Measurements from ENCODE around the gene IFT172.
A peak's percentile ranks its signal among the peaks of the same experiment; 100 is the strongest.
"Not testable (repeated sequence)": the region's sequence is repeated elsewhere in the genome, so short reads cannot be mapped to it uniquely, and the experiment has no call there.

IFT172 gene

DNA sequence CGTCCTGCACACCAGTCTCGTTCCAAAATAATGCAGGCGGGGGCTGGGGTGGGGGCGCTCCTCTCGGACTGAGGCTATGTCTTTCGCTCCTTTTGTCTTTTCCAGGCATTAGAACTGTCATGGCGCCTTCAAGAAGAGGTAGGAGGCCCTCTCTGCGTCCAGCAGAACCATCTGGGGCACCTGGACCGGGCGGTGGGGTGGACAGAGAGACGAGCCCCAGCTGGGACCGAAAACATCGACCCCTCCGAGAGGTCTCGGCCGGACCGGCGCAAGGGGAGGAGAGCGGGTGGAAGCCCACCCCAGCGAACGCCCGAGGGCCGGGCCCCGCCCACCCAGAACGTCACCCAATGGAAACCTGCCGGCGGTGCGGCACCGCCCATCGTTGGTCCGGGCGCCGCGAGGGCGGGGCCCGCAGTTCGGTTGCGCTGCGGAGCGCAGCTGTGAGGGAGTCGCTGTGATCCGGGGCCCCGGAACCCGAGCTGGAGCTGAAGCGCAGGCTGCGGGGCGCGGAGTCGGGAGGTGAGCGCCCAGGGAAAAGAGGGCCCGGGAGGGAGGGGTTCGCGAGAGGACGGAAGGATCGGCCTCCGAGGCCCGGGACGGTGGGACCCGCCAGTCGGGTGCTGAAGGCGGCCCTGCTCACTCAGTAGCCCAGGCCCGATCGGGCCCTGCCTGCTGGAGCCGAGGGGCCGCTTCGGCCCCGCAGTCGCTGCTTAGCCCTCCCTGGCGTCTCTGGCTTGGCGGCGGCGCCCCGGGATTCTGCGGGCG lies 61.1 kb downstream of the IFT172 start, which contains the start of gene NRBP1:
Gene NRBP1 (plus strand): TSS at position 419 of the 765 bp plus-strand sequence. CDS start 4,643 bp downstream, outside the sequence.
- DNase-seq (ENCODE audit: low spot score) = peak; percentile 94

GRCh38 chr2:27427863-27428212 lies 61.7 kb downstream of the IFT172 start:
- no peak for DNase-seq (ENCODE audit: low spot score)

DNA sequence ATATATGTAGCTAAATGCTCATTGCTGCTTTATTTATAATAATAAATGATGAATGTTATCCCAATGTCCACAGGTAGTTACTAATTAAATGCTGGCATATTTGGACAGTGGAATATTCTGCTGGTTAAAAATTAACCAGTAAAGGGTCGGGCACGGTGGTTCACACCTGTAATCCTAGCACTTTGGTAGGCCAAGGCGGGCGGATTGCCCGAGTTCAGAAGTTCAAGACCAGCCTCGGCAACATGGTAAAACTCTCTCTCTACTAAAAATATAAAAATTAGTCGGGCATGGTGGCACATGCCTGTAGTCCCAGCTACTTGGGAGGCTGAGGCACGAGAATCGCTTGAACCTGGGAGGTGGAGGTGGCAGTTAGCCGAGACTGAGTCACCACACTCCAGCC lies 64.5 kb downstream of the IFT172 start:
- not testable (repeated sequence) for DNase-seq (ENCODE audit: low spot score)

DNA sequence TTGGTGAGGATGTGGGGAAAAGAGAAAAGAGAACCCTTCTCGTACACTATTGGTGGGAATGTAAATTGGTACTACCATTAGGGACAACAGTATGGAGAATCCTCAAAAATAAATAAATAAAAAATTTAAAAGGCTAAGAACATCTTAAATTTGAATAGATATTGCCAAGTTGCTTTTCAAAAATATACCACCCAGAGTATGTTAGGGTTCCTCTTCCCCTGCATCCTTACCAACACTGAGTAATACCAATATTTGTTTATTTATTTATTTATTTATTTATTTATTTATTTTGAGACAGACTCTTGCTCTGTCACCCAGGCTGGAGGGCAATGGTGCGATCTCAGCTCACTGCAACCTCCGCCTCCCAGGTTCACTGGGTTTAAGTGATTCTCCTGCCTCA lies 66.6 kb downstream of the IFT172 start:
- no peak for DNase-seq (ENCODE audit: low spot score)

- DNase-seq (ENCODE audit: low spot score) = no peak
Measured at GRCh38 chr2:27421660-27422250, 67.8 kb downstream of the IFT172 start.

DNA sequence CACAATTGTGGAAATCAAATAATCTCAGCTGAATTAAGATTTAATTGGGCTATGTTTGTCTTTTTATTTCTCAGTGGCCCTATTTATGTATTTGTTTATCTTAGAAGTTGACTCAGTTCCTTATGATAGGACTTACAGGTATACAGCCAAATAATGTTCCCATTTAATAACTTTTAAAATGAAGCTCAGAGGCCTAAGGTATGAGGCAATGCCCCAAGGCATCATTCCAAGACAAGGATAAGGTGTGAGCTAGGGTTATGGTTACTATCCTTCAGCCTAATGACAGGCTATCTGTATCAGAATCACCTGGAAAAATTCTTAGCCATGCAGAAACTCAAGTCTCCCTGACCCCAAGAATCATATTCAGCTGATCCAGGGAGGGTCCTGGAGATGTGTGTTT lies 68.5 kb downstream of the IFT172 start:
- no peak for DNase-seq (ENCODE audit: low spot score)

DNA sequence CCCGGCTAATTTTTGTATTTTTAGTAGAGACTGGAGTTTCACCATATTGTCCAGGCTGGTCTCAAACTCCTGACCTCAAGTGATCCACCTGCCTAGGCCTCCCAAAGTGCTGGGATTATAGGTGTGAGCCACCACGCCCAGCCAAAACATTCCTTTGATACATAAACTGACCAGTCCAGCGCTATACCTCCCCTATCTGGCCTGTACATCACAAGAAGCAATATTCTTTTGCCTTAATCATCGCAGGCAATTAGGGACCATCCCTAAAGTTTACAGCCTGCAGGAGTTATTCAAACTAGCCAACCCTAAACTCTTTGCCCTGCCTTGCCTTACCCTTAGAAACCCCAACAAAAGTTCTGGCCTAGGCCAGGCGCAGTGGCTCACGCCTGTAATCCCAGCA lies 73.4 kb downstream of the IFT172 start:
- DNase-seq (ENCODE audit: low spot score) = no peak

- no peak for DNase-seq (ENCODE audit: low spot score)
Measured at GRCh38 chr2:27412419-27413152, 77.0 kb downstream of the IFT172 start.

DNA sequence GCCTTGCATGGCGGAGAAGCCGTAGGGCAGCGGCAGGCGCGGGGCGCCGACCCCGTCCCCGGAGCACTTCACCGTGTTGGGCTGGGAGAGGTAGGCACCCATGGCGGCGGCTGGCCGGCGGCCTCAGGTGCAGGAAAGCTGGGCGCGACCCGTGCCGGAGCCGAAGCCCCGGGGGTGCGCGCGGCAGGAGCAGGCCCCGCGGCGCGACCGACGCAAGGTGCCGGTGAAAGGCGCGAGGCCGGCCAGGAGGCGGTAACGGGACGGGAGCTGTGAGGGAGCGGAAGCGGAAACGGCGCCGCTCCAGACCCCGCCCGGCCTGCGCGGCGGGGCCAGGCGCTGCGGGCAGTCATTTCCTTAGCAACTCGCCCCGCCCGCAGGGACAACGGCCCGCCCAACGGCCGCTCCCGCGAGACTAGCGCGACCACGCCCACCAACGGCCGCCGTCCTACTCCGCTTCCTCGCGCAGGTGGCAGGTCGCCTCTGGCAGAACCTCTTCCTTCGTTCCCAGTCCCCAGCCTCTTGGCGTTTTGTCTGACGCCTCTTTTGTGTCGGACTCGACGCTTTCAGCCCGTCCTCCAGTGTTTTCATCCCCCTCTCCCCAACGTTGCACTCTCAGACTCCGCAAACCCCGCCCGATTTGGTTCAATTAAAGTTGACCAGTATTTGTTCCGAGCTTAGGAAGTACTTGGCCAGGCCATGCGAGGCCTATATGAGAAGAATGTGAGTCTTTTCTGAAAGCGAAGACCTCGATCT lies 80.0 kb downstream of the IFT172 start, which contains the start of gene PPM1G:
Gene PPM1G (minus strand): TSS at position 271 of the 753 bp plus-strand sequence. CDS start 169 bp downstream, at position 102.
- peak; percentile 94 for DNase-seq (ENCODE audit: low spot score)

DNA sequence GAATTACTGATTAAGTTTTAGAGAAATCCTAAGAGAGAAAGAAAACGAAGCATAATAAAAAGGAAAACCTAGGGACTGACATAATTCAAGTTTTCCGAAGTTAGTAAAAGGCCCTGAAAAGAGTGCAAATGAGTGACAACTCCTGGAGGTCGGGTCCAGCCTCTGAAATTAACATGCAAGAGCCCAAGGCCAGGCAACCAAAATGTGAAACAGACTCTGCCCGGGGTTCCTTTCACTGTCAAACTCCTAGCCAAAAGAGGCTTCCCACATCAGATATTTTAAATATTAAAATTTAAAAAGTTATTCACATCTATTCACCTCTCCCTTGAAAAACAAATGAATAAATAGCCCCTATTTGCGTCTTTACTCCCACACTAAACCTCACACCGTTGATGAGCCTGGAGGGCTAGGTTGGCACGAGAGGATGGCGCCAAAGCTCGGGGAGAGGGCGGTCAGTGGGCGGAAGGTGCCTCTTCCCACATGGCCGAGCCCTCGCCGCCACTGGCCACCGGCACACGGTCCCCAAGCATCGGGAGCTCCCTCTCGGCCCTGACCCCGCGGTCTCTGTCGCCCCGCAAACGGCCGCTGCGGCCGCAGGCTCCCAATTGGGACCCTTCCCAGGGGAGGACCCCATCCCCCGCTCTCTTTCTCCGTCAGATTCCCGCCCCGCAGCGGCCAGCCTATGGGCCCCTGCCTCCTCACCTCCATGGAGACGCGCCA lies 80.8 kb downstream of the IFT172 start:
- DNase-seq (ENCODE audit: low spot score) = no peak

DNA sequence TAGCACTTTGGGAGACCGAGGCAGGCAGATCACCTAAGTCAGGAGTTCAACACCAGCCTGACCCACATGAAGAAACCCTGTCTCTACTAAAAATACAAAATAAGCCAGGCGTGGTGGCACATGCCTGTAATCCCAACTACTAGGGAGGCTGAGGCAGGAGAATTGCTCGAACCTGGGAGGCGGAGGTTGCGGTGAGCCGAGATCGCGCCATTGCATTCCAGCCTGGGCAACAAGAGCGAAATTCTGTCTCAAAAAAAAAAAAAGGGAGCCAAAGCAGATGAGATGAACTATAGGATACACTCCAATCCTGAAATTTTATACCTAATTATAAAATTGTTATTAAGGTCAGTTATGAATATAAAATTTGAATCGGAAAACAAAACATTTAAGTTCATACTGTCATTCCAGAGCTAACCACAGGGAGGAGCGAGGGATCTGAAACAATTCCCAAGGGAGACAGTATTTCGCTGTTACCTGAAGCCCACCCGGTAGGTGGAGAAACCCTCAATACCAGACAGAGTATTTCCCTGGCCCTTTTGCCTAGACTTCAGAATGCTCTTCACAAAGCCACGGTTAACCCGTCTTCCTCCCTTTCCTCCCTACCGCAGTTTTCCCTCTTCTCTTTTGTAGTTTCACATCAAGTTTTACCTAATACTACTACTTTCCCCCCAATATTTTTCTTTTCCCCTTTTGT lies 81.6 kb downstream of the IFT172 start:
- peak; percentile 66 for DNase-seq (ENCODE audit: low spot score)

DNA sequence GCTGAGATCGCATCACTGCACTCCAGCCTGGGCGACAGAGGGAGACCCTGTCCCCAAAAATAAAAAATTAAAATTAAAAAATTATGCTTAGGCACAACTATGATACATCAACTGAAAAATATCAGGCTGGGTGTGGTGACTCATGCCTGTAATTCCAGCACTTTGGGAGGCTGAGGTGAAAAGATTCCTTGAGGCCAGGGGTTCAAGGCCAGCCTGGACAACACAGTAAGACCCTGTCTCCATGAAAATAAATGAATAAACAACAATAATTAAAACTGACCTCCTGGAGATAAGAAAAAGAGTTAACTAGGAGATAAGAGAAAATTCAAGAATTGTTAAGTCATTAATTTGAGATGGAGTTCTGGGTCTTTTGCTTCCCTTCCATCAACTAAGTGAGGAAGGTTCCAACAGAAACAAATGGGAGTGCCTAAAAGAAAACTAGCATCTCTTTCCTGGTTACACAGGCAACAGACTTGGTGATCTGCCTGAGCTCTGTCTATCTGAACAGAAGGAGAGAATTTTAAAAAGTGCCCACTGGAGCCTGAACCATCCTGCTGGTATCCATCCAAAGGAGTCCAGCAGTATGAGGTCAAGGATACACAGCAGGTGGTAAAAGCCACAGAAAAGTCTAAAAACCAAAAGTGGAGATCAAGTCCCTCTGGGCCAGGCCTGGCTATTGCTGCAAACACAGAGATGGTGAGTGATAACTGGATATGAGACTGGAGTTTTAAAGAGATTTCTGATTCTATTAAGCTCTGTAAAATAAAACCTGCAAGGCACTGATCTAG lies 89.0 kb downstream of the IFT172 start:
- no peak for DNase-seq (ENCODE audit: low spot score)

- no peak for DNase-seq (ENCODE audit: low spot score)
Measured at GRCh38 chr2:27398962-27399361, 90.6 kb downstream of the IFT172 start.

Data from cerebellar cortex (tissue), 1 donor.